ENCODE results near the gene CTBP2.

Gene CTBP2

GRCh38 chr10:125125951-125126735 is 34.2 kb downstream of the CTBP2 start:
- DNase-seq (ENCODE audit: low spot score), result no peak

- DNase-seq (ENCODE audit: low spot score), result no peak
These were observed 35.5 kb downstream of the CTBP2 start for GRCh38 chr10:125124907-125125306.

GRCh38 chr10:125124115-125124487 is 36.3 kb downstream of the CTBP2 start:
- DNase-seq (ENCODE audit: low spot score), result no peak

GRCh38 chr10:125123476-125124114 is 36.8 kb downstream of the CTBP2 start:
- no peak for DNase-seq (ENCODE audit: low spot score)

- no peak for DNase-seq (ENCODE audit: low spot score)
These were observed 37.8 kb downstream of the CTBP2 start for GRCh38 chr10:125122566-125122965.

GRCh38 chr10:125121003-125121402 is 39.4 kb downstream of the CTBP2 start:
- no peak for DNase-seq (ENCODE audit: low spot score)

GRCh38 chr10:125120053-125120710 is 40.2 kb downstream of the CTBP2 start:
- DNase-seq (ENCODE audit: low spot score), result no peak

GRCh38 chr10:125118701-125119100 is 41.7 kb downstream of the CTBP2 start:
- DNase-seq (ENCODE audit: low spot score), result no peak

- no peak for DNase-seq (ENCODE audit: low spot score)
These were observed 42.3 kb downstream of the CTBP2 start for GRCh38 chr10:125118011-125118611.

- DNase-seq (ENCODE audit: low spot score), result no peak
These were observed 43.6 kb downstream of the CTBP2 start for GRCh38 chr10:125116652-125117310.

- DNase-seq (ENCODE audit: low spot score), result no peak
These were observed 44.2 kb downstream of the CTBP2 start for GRCh38 chr10:125116041-125116649.

GRCh38 chr10:125115409-125115808 is 45.0 kb downstream of the CTBP2 start:
- no peak for DNase-seq (ENCODE audit: low spot score)

GRCh38 chr10:125114761-125115391 is 45.5 kb downstream of the CTBP2 start:
- no peak for DNase-seq (ENCODE audit: low spot score)

GRCh38 chr10:125113691-125114371 is 46.5 kb downstream of the CTBP2 start:
- DNase-seq (ENCODE audit: low spot score), result no peak

- DNase-seq (ENCODE audit: low spot score), result no peak
These were observed 47.5 kb downstream of the CTBP2 start for GRCh38 chr10:125112697-125113494.

- DNase-seq (ENCODE audit: low spot score), result no peak
These were observed 49.1 kb downstream of the CTBP2 start for GRCh38 chr10:125111118-125111727.

GRCh38 chr10:125107965-125108580 is 52.3 kb downstream of the CTBP2 start:
- no peak for DNase-seq (ENCODE audit: low spot score)

GRCh38 chr10:125107166-125107949 is 53.0 kb downstream of the CTBP2 start:
- no peak for DNase-seq (ENCODE audit: low spot score)
